GM12865 (cell line): ENCODE results near the gene HTD2.
A peak's percentile ranks its signal among the peaks of the same experiment; 100 is the strongest.
"Not testable (repeated sequence)": the region's sequence is repeated elsewhere in the genome, so short reads cannot be mapped to it uniquely, and the experiment has no call there.

Source experiments
- DNase-seq: peaks from one replicate; pipeline ENCODE4 v3.0.0; 2010; ENCODE audit warnings: low read depth
- H3K4me3 ChIP-seq: 2 replicates; pipeline ENCODE4 v1.5.1; 2011; ENCODE audit warnings: mild to moderate bottlenecking, low read depth, low read length, control low read depth
- CTCF ChIP-seq: IDR thresholded peaks from 2 replicates; pipeline ENCODE4 v1.5.1; 2011; ENCODE audit warnings: low read length, control low read depth, low read depth, inconsistent platforms; ENCODE audit not compliant: insufficient read depth; ENCODE audit errors: missing control alignments

The HTD2 gene

GRCh38 chr3:58305882-58306711 is at the start of gene HTD2, which contains the start of gene RPP14:
HTD2 (plus strand) TSS chr3:58306520; CDS start chr3:58317614, 11,094 bp downstream.
RPP14 (plus strand) TSS chr3:58306245; CDS start chr3:58310330, 4,085 bp downstream.
- peak; percentile 95 for TF ChIP-seq CTCF
- peak; percentile 98 for DNase-seq
- peak within 1 kb of the TSS; percentile 86 for H3K4me3 ChIP-seq

GRCh38 chr3:58258392-58259055 is 47.8 kb upstream of the HTD2 start:
- H3K4me3 ChIP-seq = no peak overlapping the region
- no peak for TF ChIP-seq CTCF
- DNase-seq = no peak

GRCh38 chr3:58260261-58260731 is 46.0 kb upstream of the HTD2 start:
- H3K4me3 ChIP-seq = no peak overlapping the region
- no peak for DNase-seq
- TF ChIP-seq CTCF = no peak

GRCh38 chr3:58260733-58261132 is 45.6 kb upstream of the HTD2 start:
- H3K4me3 ChIP-seq = no peak overlapping the region
- no peak for DNase-seq
- no peak for TF ChIP-seq CTCF

- no peak for TF ChIP-seq CTCF
- DNase-seq = no peak
- no peak overlapping the region for H3K4me3 ChIP-seq
These were observed 44.2 kb upstream of the HTD2 start for GRCh38 chr3:58261954-58262666.

GRCh38 chr3:58266577-58266976 is 39.7 kb upstream of the HTD2 start:
- TF ChIP-seq CTCF = no peak
- H3K4me3 ChIP-seq = no peak overlapping the region
- DNase-seq = no peak

GRCh38 chr3:58267543-58267942 is 38.8 kb upstream of the HTD2 start:
- H3K4me3 ChIP-seq, DNase-seq: not testable (repeated sequence)
